Endothelial cell of umbilical vein (primary cell): ENCODE data around the gene SGTA. TPM values are rescaled to one million over a fixed set of nuclear protein-coding genes. Genes with fewer than 3 reads are reported as not detected.

ENCODE experiments used
- BruUV-seq: library from RNA; stranded (reverse); fragments of 400-500 nt; replicated peaks from 2 replicates; lab custom pipeline; 2021; lab: Mats Ljungman, UMichigan
- CTCF ChIA-PET: fragments of 300-600, 350-600 bp; sonication (Branson Sonifier 250); formaldehyde crosslinking; loops from one replicate; lab custom pipeline; 2021; ENCODE audit warnings: antibody characterized with exemption, inconsistent platforms; lab: Charles Lee
- POLR2A ChIA-PET: fragments of 300-600, 350-600 bp; sonication (Branson Sonifier 250); formaldehyde crosslinking; loops from one replicate; lab custom pipeline; 2021; ENCODE audit warnings: antibody characterized with exemption, inconsistent platforms; lab: Charles Lee
- DNase-seq: peaks from one replicate; pipeline ENCODE4 v3.0.0-alpha.2; 2011; ENCODE audit warnings: low read depth, low spot score
- FAIRE-seq: peaks from 2 replicates; lab custom pipeline; 2011; peaks lifted over from hg19 to GRCh38; lab: Jason Lieb, UNC
- H2AFZ ChIP-seq: 2 replicates; pipeline ENCODE4 v1.6.0; 2012; ENCODE audit warnings: low read depth, low read length, control low read depth, inconsistent platforms
- H3K27ac ChIP-seq: 2 replicates; pipeline ENCODE4 v1.5.1; 2011; ENCODE audit warnings: low read depth, mild to moderate bottlenecking, control low read depth, low read length, moderate library complexity; ENCODE audit not compliant: insufficient read depth
- H3K27me3 ChIP-seq, 2 experiments: 2 replicates each; pipeline versions ENCODE4 v1.6.0 to v1.6.1; 2011; ENCODE audit warnings: low read length in 2 of 2, mixed read lengths in 1 of 2; ENCODE audit not compliant: control insufficient read depth in 2 of 2, insufficient read depth in 2 of 2
- H3K36me3 ChIP-seq, 2 experiments: 2 replicates in 1 of 2; 3 replicates in 1 of 2; pipeline ENCODE4 v1.5.1; 2011; ENCODE audit warnings: low read length in 2 of 2, mild to moderate bottlenecking in 1 of 2, moderate library complexity in 1 of 2; ENCODE audit not compliant: control insufficient read depth in 2 of 2, insufficient read depth in 2 of 2; ENCODE audit errors: extremely low read depth in 1 of 2
- H3K4me1 ChIP-seq: 3 replicates; pipeline ENCODE4 v1.5.1; 2011; ENCODE audit warnings: mild to moderate bottlenecking, low read length; ENCODE audit not compliant: control insufficient read depth, insufficient read depth; ENCODE audit errors: extremely low read depth
- H3K4me2 ChIP-seq: 2 replicates; pipeline ENCODE4 v1.6.1; 2011; ENCODE audit warnings: low read length, control low read depth, mixed read lengths; ENCODE audit not compliant: insufficient read depth
- H3K4me3 ChIP-seq, 3 experiments: fragments of 200-600 bp in 1 of 3; sonication (generic), shearing (Covaris generic) in 1 of 3; replicated peaks in 1 of 3; 2 replicates each; pipeline ENCODE4 v1.5.1; 2011 to 2016; ENCODE audit warnings: control low read depth in 3 of 3, low read length in 3 of 3, mild to moderate bottlenecking in 2 of 3, inconsistent platforms in 1 of 3, low read depth in 1 of 3, moderate library complexity in 1 of 3; ENCODE audit not compliant: insufficient read depth in 1 of 3
- H3K79me2 ChIP-seq: 2 replicates; pipeline ENCODE4 v1.6.0; 2012; ENCODE audit warnings: low read length, inconsistent platforms; ENCODE audit not compliant: control insufficient read depth, insufficient read depth
- H3K9ac ChIP-seq: replicated peaks from 2 replicates; pipeline ENCODE3; 2011; ENCODE audit warnings: low read length, control low read depth; ENCODE audit not compliant: insufficient read depth; ENCODE audit errors: extremely low read depth
- H3K9me1 ChIP-seq: replicated peaks from 3 replicates; pipeline ENCODE4 v1.6.0; 2011; ENCODE audit warnings: mild to moderate bottlenecking, low read length; ENCODE audit not compliant: control insufficient read depth, insufficient read depth; ENCODE audit errors: extremely low read depth
- H3K9me3 ChIP-seq: replicated peaks from 2 replicates; pipeline ENCODE4 v1.5.1; 2012; ENCODE audit warnings: low read length, inconsistent platforms; ENCODE audit not compliant: control insufficient read depth, insufficient read depth
- H4K20me1 ChIP-seq: replicated peaks from 2 replicates; pipeline ENCODE3; 2011; ENCODE audit warnings: mild to moderate bottlenecking, low read length; ENCODE audit not compliant: control insufficient read depth, insufficient read depth; ENCODE audit errors: extremely low read depth
- CTCF ChIP-seq, 2 donors: IDR thresholded peaks; 1 replicate in 1 of 2; 2 replicates in 1 of 2; pipeline ENCODE4 v1.5.1; 2011; ENCODE audit warnings: low read length in 2 of 2, mild to moderate bottlenecking in 2 of 2, moderate library complexity in 2 of 2, control low read depth in 1 of 2, inconsistent platforms in 1 of 2, low read depth in 1 of 2; ENCODE audit not compliant: insufficient read depth in 1 of 2; ENCODE audit errors: extremely low read depth in 1 of 2
- EZH2 ChIP-seq: IDR thresholded peaks from 2 replicates; pipeline ENCODE4 v1.6.1; 2012; ENCODE audit warnings: borderline replicate concordance, low read depth, mild to moderate bottlenecking, moderate library complexity, low read length, inconsistent platforms; ENCODE audit not compliant: severe bottlenecking
- FOS ChIP-seq: IDR thresholded peaks from 2 replicates; pipeline ENCODE4 v1.6.1; 2011; ENCODE audit warnings: mild to moderate bottlenecking, low read length, moderate library complexity, borderline replicate concordance; ENCODE audit not compliant: insufficient read depth
- GATA2 ChIP-seq: IDR thresholded peaks from 2 replicates; pipeline ENCODE4 v1.7.0; 2011; ENCODE audit warnings: low read depth, mild to moderate bottlenecking, moderate library complexity, mixed read lengths, low read length; ENCODE audit not compliant: insufficient read length, insufficient read depth
- JUN ChIP-seq: IDR thresholded peaks from 2 replicates; pipeline ENCODE4 v1.6.1; 2011; ENCODE audit warnings: borderline replicate concordance, low read depth; ENCODE audit not compliant: insufficient read length, insufficient read depth
- MAX ChIP-seq: IDR thresholded peaks from 2 replicates; pipeline ENCODE4 v1.6.1; 2011; ENCODE audit not compliant: insufficient read depth, insufficient read length
- MYC ChIP-seq: IDR thresholded peaks from one replicate; pipeline ENCODE4 v1.6.1; 2011; ENCODE audit warnings: mild to moderate bottlenecking, low read depth, low read length
- POLR2A ChIP-seq: IDR thresholded peaks from 2 replicates; pipeline ENCODE4 v1.6.1; 2012; ENCODE audit warnings: low read depth, mild to moderate bottlenecking, control low read depth, low read length
- dilution Hi-C: fragments of 300-500 bp; cut with MboI; formaldehyde crosslinking; loops from one replicate; pipeline ENCODE4 v1.15.0; 2019; ENCODE audit warnings: low sequenced_read_pairs; ENCODE audit not compliant: extremely low pct_ligation_motif_present
- intact Hi-C: fragments of 100-400 bp; cut with micrococcal nuclease; formaldehyde crosslinking; loops from one replicate; pipeline ENCODE4 v1.10.0; 2022
- polyA plus RNA-seq, 4 experiments: library from polyadenylated mRNA; depleted of rRNA in 3 of 4; stranded (reverse) in 3 of 4; unstranded in 1 of 4; fragments of >200 nt; gene quantifications; 2 replicates each; pipeline versions ENCODE4 v1.2.1 to v1.2.3, GENCODE V29; 2011 to 2012; ENCODE audit warnings: missing spikeins in 1 of 4
- total RNA-seq: library from RNA; stranded (reverse); gene quantifications from 2 replicates; pipeline ENCODE4 v1.2.3, GENCODE V29; 2021

Gene SGTA
- total and polyA plus RNA-seq, 2 donors (not counting 3 experiments of a cell fraction or from before 2014, with no cell fraction given) = 76.5 to 119 TPM

- dilution Hi-C loops = no loop called here
- no TSS peak for BruUV-seq
These were observed 58.9 kb downstream of the SGTA start for GRCh38 chr19:2724148-2724557.

More at GRCh38 chr19:2724148-2724557, 58.9 kb downstream of the SGTA start:
- no peak overlapping the region for H3K4me2 ChIP-seq
- ChIA-PET POLR2A (no interaction called here), CTCF (interaction anchor here (1.4 kb wide), 1 partner anchor 15 kb away, joined by 3 read pairs; no protein-coding TSS in a partner anchor)
- no peaks in the 10 kb centered on the region for H3K36me3 ChIP-seq
- no peaks in the 10 kb centered on the region for H4K20me1 ChIP-seq
- H3K79me2 ChIP-seq = no peaks in the 10 kb centered on the region
- no peak overlapping the region for H3K4me3 ChIP-seq
- H3K27me3 ChIP-seq = peaks cover 15 to 26% of the 10 kb centered on the region in 2 experiments
- H2AFZ ChIP-seq = no peak overlapping the region
- H3K9ac ChIP-seq = no peak overlapping the region
- intact Hi-C loops = no loop called here
- no peaks in the 10 kb centered on the region for H3K9me3 ChIP-seq
- H3K27ac ChIP-seq = no peak overlapping the region
- H3K4me1 ChIP-seq = no peaks in the 10 kb centered on the region
- DNase-seq = no peak
- TF ChIP-seq JUN (no peak), FOS (no peak), EZH2 (no peak), CTCF (IDR thresholded peaks at IDR 0.05; ENCODE audit: extremely low read depth in 1 of 2, insufficient read depth in 1 of 2, low read depth in 1 of 2, low read length in 2 of 2) (no peak), MAX (no peak), POLR2A (no peak), GATA2 (no peak), MYC (no peak)
- no peaks in the 10 kb centered on the region for H3K9me1 ChIP-seq
- FAIRE-seq = no peak
